Transverse colon (tissue), 4 donors: ENCODE results near the gene PCNX1. TPM values are rescaled to one million over a fixed set of nuclear protein-coding genes. Genes with fewer than 3 reads are reported as not detected.

Experiments used
- DNase-seq: peaks from one replicate; pipeline ENCODE4 v3.0.0-alpha.2; 2019
- H3K27ac ChIP-seq, 4 donors: fragments of 200-600 bp; sonication (generic); 2 replicates each; pipeline ENCODE4 v1.5.1; 2016 to 2018; ENCODE audit warnings: inconsistent platforms in 4 of 4
- H3K27me3 ChIP-seq: fragments of 200-600 bp; sonication (generic); 2 replicates; pipeline ENCODE4 v1.5.1; 2017; ENCODE audit warnings: inconsistent platforms
- H3K36me3 ChIP-seq, 4 donors: fragments of 200-600 bp; sonication (generic); 2 replicates each; pipeline ENCODE4 v1.5.1; 2017 to 2019; ENCODE audit warnings: inconsistent platforms in 4 of 4
- H3K4me1 ChIP-seq, 4 donors: fragments of 200-600 bp; sonication (generic); 2 replicates each; pipeline ENCODE4 v1.5.1; 2017 to 2020; ENCODE audit warnings: inconsistent platforms in 4 of 4
- H3K4me3 ChIP-seq, 4 donors: fragments of 200-600 bp; sonication (generic); 1 replicate in 1 of 4; 2 replicates in 3 of 4; pipeline versions ENCODE4 v1.5.1 to v1.6.1; 2017 to 2019; ENCODE audit warnings: inconsistent platforms in 4 of 4
- H3K9me3 ChIP-seq, 2 donors: fragments of 200-600 bp; sonication (generic); 2 replicates each; pipeline ENCODE4 v1.5.1; 2017 to 2019; ENCODE audit warnings: inconsistent platforms in 2 of 2
- CTCF ChIP-seq, 5 experiments: fragments of 200-600 bp in 3 of 5; fragments of 450-650 bp in 2 of 5; sonication (generic) in 3 of 5; IDR thresholded peaks; 1 replicate in 2 of 5; 2 replicates in 3 of 5; pipeline ENCODE4 v1.5.1; 2016 to 2017; ENCODE audit warnings: antibody characterized with exemption in 5 of 5, inconsistent platforms in 3 of 5, mild to moderate bottlenecking in 2 of 5, moderate library complexity in 1 of 5
- EP300 ChIP-seq: sonication (generic); formaldehyde crosslinking; IDR thresholded peaks from one replicate; pipeline ENCODE4 v1.6.1; 2017; ENCODE audit warnings: antibody characterized with exemption, low read depth
- POLR2A ChIP-seq: fragments of 450-650 bp; IDR thresholded peaks from one replicate; pipeline ENCODE4 v1.6.1; 2016; ENCODE audit warnings: antibody characterized with exemption, mild to moderate bottlenecking, moderate library complexity
- POLR2AphosphoS5 ChIP-seq, 3 donors: sonication (generic); formaldehyde crosslinking; IDR thresholded peaks; one replicate each; pipeline ENCODE4 v1.6.1; 2016; ENCODE audit warnings: antibody characterized with exemption in 3 of 3
- WGBS, 2 donors: methylation state at CpG; one replicate each; pipeline ENCODE4 v1.1.5; 2018; ENCODE audit warnings: low coverage in 1 of 2; 5-methylcytosine and 5-hydroxymethylcytosine counted together
- in situ Hi-C, 4 donors: fragments of 200-750 bp; cut with MboI; loops; one replicate each; pipeline versions ENCODE4 v1.15.0 to v1.15.1; 2017; ENCODE audit warnings: low sequenced_read_pairs in 3 of 4, low pct_ligation_motif_present in 1 of 4, low pct_unique_long_range_greater_than_20kb in 1 of 4
- intact Hi-C: fragments of 100-400 bp; cut with DNase I; formaldehyde crosslinking; loops from one replicate; pipeline ENCODE4 v1.15.1; 2023; ENCODE audit warnings: low total_unique reads
- total RNA-seq, 4 donors: library from RNA; depleted of rRNA; stranded (reverse); fragments of >200 nt; gene quantifications; one replicate each; pipeline ENCODE4 v1.1.0, GENCODE V29; 2016

Gene PCNX1
- total RNA-seq, 4 donors from 2014 or later = 15.0 to 64.6 (median 46.0) TPM

- no peak overlapping the region for H3K27ac ChIP-seq
- H3K4me1 ChIP-seq = no peaks in the 10 kb centered on the region
- intact Hi-C loops = no loop called here
- no peak for DNase-seq
- peaks cover under 1 to 2% of the 10 kb centered on the region in 2 donors for H3K9me3 ChIP-seq
- H3K4me3 ChIP-seq = no peak overlapping the region
- peaks cover 0 to 33% (median 12%) of the 10 kb centered on the region in 4 donors for H3K36me3 ChIP-seq
- TF ChIP-seq POLR2A (no peak), POLR2AphosphoS5 (IDR thresholded peaks at IDR 0.05) (no peak), CTCF (IDR thresholded peaks at IDR 0.05) (no peak), EP300 (no peak)
- H3K27me3 ChIP-seq = no peaks in the 10 kb centered on the region
- in situ Hi-C loops = no loop called here
Measured at GRCh38 chr14:71048393-71048792, 141.1 kb downstream of the PCNX1 start.

DNA sequence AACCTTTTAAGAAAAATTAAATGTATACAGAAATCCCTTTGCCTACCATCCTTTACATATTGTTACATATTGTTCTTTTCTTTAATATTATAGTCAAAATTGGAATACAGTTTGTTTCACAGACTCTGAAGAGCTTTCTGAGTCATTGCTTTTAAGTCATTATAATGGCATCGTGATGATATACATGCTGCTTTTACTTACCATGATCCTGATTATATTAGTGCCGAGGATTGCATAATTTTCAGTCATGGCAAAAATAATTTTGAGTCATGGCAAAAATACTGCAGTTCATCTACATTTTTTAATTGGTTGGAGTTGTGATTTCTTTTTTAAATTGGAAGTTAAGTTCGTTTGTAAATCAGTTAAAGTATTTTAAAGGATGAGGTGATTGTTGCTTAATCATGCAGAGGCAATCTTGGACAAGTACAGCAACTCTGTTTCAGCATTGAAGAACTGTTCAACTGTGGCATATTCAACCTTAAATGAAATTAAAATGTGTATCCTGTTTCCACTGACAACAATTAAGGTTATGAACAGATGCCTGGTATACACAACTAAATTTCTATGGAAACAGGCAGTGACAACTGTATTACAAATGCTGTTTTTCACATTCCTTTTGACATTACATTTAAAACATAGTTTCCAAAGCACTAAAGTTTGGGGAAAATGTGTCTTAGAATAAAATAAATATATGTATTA lies 142.3 kb downstream of the PCNX1 start:
- Histone ChIP-seq H3K27ac (no peak overlapping the region), H3K36me3 (peaks cover 0 to 42% (median 12%) of the 10 kb centered on the region in 4 donors), H3K27me3 (no peaks in the 10 kb centered on the region), H3K4me3 (no peak overlapping the region), H3K4me1 (no peaks in the 10 kb centered on the region), H3K9me3 (no peaks in the 10 kb centered on the region)
- intact Hi-C loops = no loop called here
- in situ Hi-C loops = no loop called here
- TF ChIP-seq EP300 (no peak), POLR2A (no peak), CTCF (IDR thresholded peaks at IDR 0.05) (no peak), POLR2AphosphoS5 (IDR thresholded peaks at IDR 0.05) (no peak)
- DNase-seq = no peak
- WGBS, 2 donors = 80 to 86% methylated on average over 3 of the region's 3 CpGs

GRCh38 chr14:71050227-71050823 lies 143.1 kb downstream of the PCNX1 start:
- in situ Hi-C loops = no loop called here
- 95 to 100% methylated on average over 2 of the region's 2 CpGs for WGBS, 2 donors

More at GRCh38 chr14:71050227-71050823, 143.1 kb downstream of the PCNX1 start:
- intact Hi-C loops = no loop called here
- H3K4me1 ChIP-seq = no peaks in the 10 kb centered on the region
- TF ChIP-seq POLR2AphosphoS5 (IDR thresholded peaks at IDR 0.05) (no peak), CTCF (IDR thresholded peaks at IDR 0.05) (peak; percentile 28 to 48 (median 36)), POLR2A (no peak), EP300 (no peak)
- no peak overlapping the region for H3K4me3 ChIP-seq
- no peak overlapping the region for H3K27ac ChIP-seq
- no peak for DNase-seq
- H3K36me3 ChIP-seq = peaks cover 0 to 46% (median 12%) of the 10 kb centered on the region in 4 donors
- H3K9me3 ChIP-seq = no peaks in the 10 kb centered on the region
- no peaks in the 10 kb centered on the region for H3K27me3 ChIP-seq
